HG02981 (cell line): ENCODE measurements around the gene CACTIN.
A peak's percentile ranks its signal among the peaks of the same experiment; 100 is the strongest.
"Not testable (repeated sequence)": the region's sequence is repeated elsewhere in the genome, so short reads cannot be mapped to it uniquely, and the experiment has no call there.

Source experiments
- ATAC-seq: cut with Tn5 transposase; IDR thresholded peaks from one replicate; pipeline ENCODE4 v1.9.1; 2021; ENCODE audit warnings: mild to moderate bottlenecking, moderate library complexity; ENCODE audit not compliant: unreplicated experiment

CACTIN gene

GRCh38 chr19:3626473-3627350 lies at the start of gene CACTIN:
CACTIN (minus strand) TSS chr19:3626790; CDS start chr19:3626762, 28 bp downstream.
- ATAC-seq = peak; percentile 76

GRCh38 chr19:3674784-3675543 lies 48.4 kb upstream of the CACTIN start:
- no peak for ATAC-seq

DNA sequence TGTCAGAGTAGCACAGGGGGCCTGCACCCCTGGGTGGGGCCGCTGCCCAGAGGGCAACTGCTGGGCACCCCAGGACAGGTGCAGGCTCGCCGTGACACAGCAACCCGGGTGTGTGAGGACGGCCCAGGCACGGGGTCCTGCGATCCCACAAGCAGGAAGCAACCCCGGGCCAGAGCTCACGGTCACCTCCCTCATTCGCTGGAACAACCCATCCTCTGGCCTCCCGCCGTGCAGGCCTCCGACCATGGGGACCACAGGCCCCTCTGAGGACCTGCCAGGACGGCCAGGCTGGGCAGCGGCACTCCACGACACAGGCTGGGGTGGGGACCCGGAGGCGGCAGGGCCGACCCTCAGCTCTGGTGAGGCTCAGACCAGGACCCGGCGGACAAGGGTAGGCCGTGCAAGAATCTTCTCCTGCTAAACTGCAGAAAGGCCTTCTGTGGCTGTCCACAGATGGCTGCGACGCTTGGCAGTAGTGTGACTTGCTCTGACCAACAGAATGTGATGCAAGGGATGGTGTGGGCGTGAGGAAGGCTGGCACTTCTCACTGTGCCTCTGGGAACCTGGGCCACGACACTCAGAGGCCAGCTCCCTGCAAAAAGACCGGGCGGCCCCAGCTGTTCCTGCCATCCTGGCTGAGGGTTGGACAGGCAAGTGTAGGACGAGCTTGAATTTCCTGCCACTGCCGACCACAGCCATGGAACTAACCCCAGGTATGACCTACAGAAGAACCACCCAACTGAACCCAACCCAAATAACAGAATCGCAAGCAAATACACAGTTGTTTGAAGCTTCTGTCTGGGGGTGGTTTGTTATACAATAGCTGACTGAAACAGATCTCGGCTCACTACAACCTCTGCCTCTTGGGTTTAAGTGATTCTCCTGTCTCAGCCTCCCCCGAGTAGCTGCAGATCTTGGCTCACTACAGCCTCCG lies 47.2 kb upstream of the CACTIN start:
- no peak for ATAC-seq

GRCh38 chr19:3672993-3673392 lies 46.4 kb upstream of the CACTIN start:
- ATAC-seq = no peak

DNA sequence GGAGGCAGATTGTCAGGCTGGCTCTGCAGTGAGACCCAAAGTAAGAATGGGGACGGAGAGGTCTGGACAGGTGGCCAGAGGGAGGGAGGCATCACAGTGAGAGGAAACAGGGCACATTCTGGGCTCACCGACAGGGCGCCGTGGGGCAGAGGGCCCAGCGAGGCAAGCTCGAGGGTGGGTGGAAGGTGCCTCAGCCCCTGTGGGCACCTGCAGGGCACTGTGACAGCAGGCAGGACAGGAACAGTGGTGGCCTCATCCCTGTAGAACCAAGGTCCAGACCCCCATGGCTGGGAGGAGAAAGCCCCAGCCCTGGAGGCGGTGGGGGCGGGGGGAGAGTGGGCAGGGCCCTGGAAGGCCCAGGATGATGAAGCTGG lies 46.0 kb upstream of the CACTIN start:
- no peak for ATAC-seq

- no peak for ATAC-seq
Measured at GRCh38 chr19:3671680-3672574, 45.3 kb upstream of the CACTIN start.

- ATAC-seq = no peak
Measured at GRCh38 chr19:3670796-3671679, 44.4 kb upstream of the CACTIN start.

GRCh38 chr19:3669947-3670795 lies 43.6 kb upstream of the CACTIN start:
- ATAC-seq = no peak

DNA sequence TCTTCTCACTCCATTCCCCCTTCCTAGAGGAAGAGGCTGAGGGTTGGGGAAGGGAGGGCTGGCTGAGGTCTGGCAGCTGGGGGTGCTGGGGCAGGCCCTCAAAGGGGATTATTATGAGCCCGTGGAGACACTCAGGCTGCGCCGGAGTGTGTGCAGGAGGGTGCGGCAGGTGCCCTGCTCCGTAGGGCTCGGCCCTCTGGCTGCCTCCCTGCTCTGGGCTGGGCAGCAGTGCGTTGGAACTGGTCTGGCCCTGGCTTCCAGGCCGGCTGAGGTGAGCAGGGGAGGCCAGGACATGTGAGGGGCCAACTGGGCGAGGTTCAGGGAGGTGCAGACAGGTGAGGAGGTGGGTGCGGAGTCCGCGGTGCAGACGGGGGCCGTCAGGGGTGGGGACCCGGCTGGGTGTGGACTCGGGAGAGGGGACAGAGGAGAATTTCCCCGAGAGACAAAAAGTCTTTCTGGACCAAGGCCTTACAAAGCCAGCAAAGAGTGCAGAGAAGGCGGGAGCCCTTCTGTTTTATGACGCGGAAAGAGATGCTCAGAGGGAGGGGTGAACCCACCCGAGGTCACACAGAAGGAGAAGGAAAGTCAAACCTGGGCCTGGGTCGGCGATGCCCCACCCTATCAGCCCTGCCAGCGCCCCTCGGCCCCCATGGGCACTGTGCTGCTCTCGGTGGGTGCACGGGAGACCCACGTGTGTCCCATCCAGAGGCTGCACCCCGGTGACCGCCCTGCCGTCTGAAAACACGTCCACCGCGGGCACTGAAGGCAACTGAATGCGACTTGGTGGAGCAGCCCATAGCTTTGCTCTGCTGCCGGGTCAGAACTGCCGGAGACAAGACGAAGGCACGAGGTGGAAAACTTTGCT lies 42.7 kb upstream of the CACTIN start:
- ATAC-seq = no peak

DNA sequence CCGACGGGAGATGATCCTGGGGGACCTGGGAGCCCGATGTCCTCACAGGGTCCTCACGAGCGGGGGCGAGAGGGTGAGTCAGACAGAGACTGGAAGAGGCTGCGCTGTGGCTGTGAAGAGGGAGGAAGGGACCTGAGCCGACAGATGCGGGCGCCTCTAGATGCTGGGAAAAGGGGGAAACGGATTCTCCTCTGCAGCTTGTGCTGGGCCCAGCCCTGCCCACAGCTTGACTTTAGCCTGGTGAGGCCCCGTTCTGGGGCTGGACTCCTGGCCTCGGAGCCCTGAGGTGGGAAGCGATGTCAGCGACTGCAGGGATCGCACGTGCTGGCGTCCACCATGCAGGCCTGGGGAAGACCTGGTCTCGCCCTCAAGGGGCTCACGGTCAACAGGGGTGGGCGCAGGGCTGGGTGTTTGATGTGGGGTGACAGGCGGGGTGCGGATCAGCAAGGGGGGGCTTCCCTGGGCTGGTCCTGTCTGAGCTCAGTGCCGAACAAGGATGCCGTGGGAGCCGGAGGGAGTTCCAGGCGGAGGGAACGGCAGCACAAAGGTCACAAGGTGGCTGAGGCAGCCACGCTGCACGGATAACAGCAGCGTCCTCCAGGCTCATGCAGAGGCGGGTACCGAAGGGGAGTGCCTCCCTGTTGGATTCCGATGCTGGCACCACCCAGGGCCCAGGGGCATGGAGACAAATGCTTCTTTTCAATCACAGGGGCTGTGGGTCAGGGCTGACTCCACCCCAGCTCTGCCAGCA lies 41.9 kb upstream of the CACTIN start:
- no peak for ATAC-seq

GRCh38 chr19:3667766-3668165 lies 41.2 kb upstream of the CACTIN start:
- no peak for ATAC-seq

DNA sequence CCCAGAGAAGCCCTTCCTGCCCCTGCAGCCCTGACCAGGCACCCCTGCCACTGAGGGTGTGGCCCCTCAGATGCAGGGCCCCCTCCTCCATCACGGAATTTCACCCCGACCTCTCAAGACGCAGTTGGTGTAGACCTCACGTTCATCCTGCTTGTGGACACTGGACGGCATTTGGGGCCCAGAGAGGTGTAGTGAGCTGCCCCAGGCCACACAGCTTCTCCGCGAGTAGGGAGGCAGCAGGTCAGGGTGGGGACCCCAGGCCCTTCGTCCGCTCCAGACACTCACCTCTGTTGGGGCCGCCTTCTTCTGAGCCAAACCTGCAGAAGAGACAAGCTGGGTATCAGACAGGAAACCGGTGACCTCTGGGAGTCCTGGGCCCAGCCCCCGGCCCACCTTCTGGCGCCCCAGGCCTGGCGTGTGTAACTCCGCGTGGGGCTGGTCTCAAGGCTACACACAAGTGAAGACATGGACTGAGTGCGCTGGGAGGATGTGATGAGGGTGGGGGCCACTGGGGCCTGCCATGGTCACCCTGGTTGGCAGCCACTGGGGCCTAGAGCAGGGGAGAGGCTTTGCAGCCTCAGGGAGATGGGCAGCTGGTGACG lies 40.5 kb upstream of the CACTIN start:
- ATAC-seq = no peak

DNA sequence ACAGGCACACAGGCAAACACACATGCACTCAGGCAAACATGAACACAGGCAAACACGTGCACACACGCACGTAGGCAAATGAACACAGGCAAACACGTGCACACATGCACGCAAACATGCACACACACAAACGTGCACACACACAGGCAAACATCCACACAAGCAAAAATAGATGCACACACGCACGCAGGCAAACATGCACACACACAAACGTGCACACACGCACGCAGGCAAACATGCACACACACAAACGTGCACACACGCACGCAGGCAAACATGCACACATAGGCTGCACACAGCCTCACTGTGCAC lies 39.9 kb upstream of the CACTIN start:
- ATAC-seq = not testable (repeated sequence)

DNA sequence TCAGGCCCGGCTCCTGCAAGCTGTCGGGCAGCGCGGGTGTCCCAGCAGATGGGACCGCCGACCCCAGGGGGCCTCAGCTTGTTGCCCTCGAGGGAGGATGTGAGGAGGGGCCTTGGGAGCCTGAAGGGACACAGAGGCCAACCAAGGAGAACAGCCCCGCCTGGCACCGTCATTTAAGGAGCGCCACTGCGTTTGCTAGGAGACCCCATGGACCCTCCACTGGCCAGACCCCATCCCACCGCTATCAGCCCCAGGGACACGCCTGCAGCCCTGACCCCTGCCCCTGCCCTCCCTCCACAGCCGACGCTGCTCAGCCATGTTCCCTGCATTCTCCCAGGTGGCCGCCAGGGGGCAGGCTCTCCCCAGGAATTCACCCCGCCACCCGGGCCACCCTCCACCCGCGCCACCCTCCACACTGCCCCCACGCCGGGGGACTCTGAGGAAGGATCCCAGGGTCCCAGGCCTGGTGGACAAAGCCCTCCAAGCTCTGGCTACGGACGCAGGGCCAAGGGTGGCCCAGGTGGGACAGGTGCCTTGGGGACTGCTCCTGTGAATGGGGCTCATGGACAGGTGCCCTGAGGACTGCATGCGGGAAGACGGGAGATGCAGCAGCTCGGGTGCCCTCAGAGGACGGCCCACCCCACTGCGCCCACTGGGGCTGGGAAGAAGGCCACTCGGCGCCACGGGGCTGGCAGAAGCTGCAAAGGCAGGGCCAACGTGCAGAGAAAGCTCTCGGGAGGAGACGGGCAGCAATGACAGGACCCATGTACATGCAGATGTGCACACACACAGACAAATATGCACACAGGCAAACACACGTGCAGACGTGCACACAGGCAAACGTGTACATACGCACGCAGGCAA lies 39.3 kb upstream of the CACTIN start:
- no peak for ATAC-seq

- ATAC-seq = no peak
Measured at GRCh38 chr19:3664879-3665642, 38.5 kb upstream of the CACTIN start.
